22Rv1 (cell line): ENCODE measurements around the gene CA12.

Source experiments
- CTCF ChIP-seq: fragments of 450-650 bp; IDR thresholded peaks from 2 replicates; pipeline ENCODE4 v1.5.1; 2017; ENCODE audit warnings: mild to moderate bottlenecking
- ZFX ChIP-seq: fragments of 450-650 bp; IDR thresholded peaks from 2 replicates; pipeline ENCODE4 v1.6.1; 2017; ENCODE audit warnings: antibody characterized with exemption, borderline replicate concordance

- TF ChIP-seq CTCF: no peak
- TF ChIP-seq ZFX: no peak
Observed at GRCh38 chr15:63318344-63318743, 63.3 kb downstream of the CA12 start.
